GM18508 (cell line): ENCODE results near the gene ISG20.

Source experiments
- ATAC-seq: cut with Tn5 transposase; IDR thresholded peaks from one replicate; pipeline ENCODE4 v1.9.1; 2021; ENCODE audit warnings: moderate number of reproducible peaks; ENCODE audit not compliant: insufficient read depth, unreplicated experiment

Gene ISG20

GRCh38 chr15:88638626-88639372 lies at the start of gene ISG20:
Gene ISG20, plus strand, starts transcription at chr15:88639016. Its CDS starts 351 bp downstream, at chr15:88639367.
- peak; percentile 67 for ATAC-seq

DNA sequence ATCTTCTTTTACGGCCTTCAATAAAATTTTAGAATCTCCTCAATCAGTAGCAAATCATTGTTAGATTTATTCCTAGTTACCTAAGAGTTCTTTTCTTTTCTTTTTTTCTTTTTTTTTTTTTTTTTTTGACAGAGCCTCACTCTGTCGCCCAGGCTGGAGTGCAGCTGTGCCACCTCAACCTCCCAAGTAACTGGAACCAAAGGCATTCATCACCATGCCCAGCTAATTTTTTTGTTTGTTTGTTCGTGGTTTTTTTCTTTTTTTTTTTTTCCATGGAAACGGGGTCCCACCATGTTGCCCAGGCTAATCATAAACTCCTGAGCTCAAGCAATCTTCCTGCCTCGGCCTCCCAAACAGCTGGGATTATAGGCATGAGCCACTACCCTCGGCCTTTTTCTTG lies 48.1 kb upstream of the ISG20 start:
- no peak for ATAC-seq

GRCh38 chr15:88591384-88591783 lies 47.4 kb upstream of the ISG20 start:
- ATAC-seq: no peak

DNA sequence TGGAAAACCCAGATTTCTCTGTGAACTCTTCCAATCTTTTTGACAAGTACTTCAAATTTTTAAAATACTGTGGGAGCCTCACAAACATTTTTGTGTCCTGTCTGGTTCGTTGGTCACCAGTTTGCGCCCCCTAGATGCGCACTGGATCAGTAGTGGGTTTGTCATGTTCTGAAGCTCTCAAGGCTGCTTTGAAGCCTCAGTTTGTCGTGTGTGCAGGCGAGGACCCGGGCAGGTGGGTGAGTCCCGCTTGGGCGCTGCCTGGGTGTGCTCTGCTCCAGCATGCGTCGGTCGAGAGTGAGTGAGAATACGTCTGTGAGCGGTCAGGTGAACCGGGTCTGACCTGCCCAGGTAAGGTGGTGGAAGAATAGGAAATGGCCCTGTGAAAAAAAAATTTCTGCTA lies 34.9 kb upstream of the ISG20 start:
- ATAC-seq: no peak

DNA sequence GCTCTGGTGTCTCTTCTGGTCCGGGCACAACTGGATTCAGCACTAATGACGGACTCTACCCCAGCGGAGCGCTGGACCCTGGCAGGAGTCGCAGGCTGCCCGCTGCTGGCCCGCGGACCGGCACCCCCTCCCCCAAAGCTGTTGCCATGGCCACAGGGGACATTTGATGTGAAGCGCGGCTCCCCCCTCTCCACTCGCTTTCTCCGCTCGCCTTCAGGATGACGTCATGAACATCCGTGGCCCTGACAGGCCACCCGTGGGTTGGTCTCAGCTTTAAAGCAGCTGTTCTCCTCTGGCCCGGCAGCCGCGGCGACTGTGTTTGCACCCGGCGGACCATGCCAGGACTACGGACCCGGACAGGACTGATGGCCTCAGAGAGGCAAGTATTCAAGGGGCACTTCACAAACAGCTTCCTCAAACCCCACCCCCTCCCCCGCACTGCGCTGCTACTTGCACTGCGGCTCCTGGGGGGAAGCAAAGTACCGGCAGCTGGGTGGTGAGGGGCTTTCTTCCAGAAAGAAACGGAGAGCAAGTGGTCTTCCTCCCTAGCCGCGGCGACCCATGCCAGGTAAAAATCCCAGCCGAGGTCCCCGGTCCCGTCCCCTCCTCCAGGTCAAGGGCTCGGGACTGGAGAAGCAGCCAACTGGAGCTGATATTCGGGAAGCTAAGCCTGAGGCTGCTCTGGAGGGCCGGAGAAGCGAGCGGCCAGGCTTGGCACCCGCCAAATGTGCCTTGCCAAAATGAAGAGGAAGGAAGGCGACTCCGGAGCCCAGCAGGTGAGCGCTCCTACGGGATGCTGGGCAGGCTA lies 34.2 kb upstream of the ISG20 start:
- no peak for ATAC-seq

- no peak for ATAC-seq
Measured at GRCh38 chr15:88605189-88606069, 33.4 kb upstream of the ISG20 start.

GRCh38 chr15:88606070-88606794 lies 32.6 kb upstream of the ISG20 start:
- ATAC-seq: no peak

DNA sequence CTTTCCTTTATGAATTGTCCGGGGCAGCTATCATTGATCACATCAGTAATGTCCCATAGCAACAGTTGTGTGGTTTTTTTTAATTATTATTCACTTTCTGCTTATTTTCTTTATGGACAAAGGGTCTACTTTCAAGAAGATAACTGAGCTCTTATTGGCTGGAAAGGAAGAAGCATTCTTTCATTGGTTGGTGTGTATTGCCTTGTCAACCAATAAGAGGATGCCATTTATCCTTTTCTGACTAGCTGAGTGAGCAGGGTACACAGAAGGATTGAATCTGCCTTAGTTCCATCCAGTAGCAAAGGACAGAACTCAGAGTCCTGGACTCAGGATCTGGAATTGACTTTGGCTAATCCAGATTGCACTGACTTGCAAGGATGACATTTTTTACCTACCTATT lies 30.9 kb upstream of the ISG20 start:
- ATAC-seq: no peak

GRCh38 chr15:88608607-88609181 lies 30.1 kb upstream of the ISG20 start:
- no peak for ATAC-seq

GRCh38 chr15:88609344-88610090 lies 29.3 kb upstream of the ISG20 start:
- no peak for ATAC-seq

- no peak for ATAC-seq
Measured at GRCh38 chr15:88610701-88611231, 28.1 kb upstream of the ISG20 start.

DNA sequence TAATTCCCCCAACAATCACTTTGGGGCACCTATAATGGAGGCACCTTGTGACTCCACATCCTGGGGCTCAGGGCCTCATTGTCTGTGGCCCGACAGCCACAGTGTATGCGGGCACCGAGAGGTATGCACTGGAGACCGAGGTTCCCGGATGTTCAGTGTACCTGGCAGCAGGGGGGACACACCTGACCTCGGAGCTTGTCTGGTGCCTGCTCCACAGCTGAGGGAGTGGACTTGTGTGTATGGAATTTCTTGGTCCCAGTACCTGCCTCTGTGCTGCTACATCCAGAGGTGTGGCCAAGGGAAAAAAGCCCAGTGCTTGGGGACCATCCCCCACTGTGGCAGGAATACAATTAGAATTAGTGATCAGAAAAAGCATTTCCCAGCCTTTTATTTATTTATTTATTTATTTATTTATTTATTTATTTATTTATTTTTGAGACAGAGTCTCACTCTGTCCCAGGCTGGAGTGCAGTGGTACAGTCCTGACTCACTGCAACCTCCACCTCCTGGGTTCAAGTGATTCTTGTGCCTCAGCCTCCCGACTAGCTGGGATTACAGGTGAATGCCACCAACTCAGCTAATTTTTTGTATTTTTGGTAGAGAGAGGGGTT lies 26.5 kb upstream of the ISG20 start:
- no peak for ATAC-seq

DNA sequence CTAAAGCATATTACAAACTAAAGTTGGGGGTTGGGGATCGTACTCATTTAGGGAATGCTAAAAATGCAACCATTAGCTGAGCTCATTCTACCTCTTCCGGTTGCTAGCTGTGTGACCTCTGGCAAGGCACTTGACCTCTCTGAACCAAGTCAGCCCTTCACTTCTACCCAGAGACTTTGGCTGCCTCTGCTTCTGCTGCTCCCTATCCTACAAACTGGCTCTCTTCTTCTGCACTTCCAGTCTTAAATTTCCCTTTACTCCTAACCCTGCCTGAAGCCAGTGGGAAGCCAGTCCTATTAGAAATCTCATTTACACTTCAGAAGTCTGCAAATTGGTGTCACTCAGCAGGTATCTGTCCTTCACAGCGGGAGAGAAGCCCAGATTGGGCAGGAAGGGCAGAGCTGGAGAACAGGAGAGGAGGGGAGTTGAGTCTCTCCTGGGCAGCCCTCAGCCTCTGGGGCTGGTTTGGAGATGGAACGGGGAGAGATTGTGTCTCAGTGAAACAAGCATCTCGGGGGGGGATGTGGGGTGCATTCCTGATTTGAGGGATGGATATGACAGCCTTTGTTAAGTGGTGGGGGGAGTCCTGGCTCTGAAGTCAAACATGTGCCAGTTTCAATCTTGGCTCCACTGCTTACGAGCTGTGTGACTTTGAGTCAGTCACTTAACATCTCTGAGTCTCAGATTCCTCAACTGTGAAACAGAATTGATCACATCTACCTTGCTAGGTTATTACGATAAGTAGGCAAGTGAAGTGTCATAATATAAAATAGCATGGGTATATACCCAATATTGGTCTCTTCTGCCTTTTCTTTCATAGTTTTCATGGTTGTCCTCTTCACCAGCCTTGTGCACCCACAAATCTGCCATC lies 25.5 kb upstream of the ISG20 start:
- no peak for ATAC-seq

- no peak for ATAC-seq
Measured at GRCh38 chr15:88615303-88616107, 23.3 kb upstream of the ISG20 start.

DNA sequence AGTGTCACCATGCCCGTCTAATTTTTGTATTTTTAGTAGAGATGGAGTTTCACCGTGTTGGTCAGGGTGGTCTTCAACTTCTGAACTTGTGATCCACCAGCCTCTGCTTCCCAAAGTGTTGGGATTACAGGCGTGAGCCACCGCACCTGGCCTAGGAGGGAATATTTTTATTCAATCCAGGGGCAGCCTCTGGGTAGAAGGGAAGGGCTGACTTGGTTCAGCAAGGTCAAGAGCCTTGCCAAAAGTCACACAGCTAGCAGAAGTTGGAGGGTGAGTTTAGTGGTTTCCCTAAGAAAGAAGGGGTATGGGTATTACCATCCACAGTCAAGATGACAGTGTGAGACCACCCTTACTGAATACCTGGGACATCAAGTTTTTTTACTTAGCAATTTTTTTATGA lies 22.6 kb upstream of the ISG20 start:
- ATAC-seq: no peak

DNA sequence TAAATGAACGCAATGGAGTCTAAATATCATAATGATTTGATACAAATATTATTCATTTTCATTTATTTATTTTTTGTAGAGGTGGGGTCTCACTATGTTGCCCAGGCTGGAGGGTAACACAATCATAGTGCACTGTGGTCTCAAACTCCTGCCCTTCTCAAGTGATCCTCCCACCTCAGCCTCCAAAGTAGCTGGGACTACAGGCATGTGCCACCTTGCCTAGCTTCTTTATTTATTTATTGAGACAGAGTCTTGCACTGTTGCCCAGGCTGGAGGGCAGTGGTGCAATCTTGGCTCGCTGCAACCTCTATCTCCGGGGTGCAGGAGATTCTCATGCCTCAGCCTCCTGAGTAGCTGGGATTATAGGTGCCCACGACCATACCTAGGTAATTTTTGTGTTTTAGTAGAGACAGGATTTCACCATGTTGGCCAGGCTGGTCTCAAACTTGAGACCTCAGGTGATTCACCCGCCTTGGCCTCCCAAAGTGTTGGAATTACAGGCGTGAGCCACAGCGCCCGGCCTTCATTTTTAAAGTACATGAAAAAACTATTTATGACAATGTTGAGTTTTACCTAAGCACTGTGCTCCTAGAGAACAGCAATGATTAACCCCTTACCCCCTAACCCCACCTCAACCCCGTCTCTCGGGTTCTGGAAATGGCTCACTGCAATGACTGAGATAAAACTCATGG lies 21.6 kb upstream of the ISG20 start:
- ATAC-seq: no peak
